ENCODE measurements around the gene KCNJ14.

DNA sequence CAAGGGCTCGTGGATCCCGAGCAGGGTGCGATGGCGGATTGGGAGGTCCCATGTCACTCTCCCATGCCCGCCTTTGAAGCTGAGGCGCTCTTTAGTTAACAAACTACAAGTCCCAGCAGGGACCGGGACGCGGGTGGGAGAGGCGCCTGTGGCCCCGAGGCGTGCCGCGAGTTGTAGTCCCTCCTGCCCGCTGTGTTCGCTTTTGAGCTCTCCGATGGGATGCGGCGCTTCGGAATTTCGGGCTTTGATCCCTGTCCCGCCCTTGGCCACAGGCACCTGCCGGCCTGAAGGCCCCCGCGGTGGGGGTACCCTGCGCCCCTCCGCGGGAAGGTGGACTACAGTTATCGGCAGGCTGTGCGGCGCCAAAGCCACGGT, 24.8 kb downstream of the KCNJ14 start:
- no peak for TF ChIP-seq HDGF (IDR thresholded peaks at IDR 0.05; ENCODE audit: borderline replicate concordance)
- TF ChIP-seq FOXM1 (IDR thresholded peaks at IDR 0.05; ENCODE audit: borderline replicate concordance), result no peak
- TF ChIP-seq CTBP1 (IDR thresholded peaks at IDR 0.05; ENCODE audit: borderline replicate concordance), result no peak

Measured in HEK293T (cell line).